K562 (cell line): ENCODE measurements around the gene ALG14. TPM values are rescaled to one million over a fixed set of nuclear protein-coding genes. Genes with fewer than 3 reads are reported as not detected.

Source experiments
- BRD9 ChIP-seq: fragments of 450-650 bp; IDR thresholded peaks from 2 replicates; pipeline ENCODE4 v1.6.1; 2018; ENCODE audit warnings: low read depth; ENCODE audit not compliant: partially characterized antibody
- CBX2 ChIP-seq: fragments of 200-600 bp; sonication (generic); IDR thresholded peaks from one replicate; pipeline ENCODE4 v1.6.1; 2012; ENCODE audit warnings: mild to moderate bottlenecking, low read length, inconsistent platforms; ENCODE audit not compliant: insufficient read depth, poor library complexity, severe bottlenecking
- DPF2 ChIP-seq: fragments of 450-650 bp; IDR thresholded peaks from 2 replicates; pipeline ENCODE4 v1.6.1; 2016
- ELF1 ChIP-seq: fragments of 200-800 bp; sonication (Bioruptor generic); IDR thresholded peaks from 2 replicates; pipeline ENCODE4 v1.6.1; 2016; ENCODE audit warnings: missing genetic modification characterization, missing compliant biosample characterization
- FOXK2 ChIP-seq, 2 experiments: fragments of 450-650 bp; IDR thresholded peaks in 1 of 2; conservative IDR thresholded peaks in 1 of 2; 2 replicates each; pipeline ENCODE4 v1.6.1; 2016; ENCODE audit warnings: low read depth in 2 of 2, mild to moderate bottlenecking in 1 of 2
- KAT7 ChIP-seq: sonication (generic); formaldehyde crosslinking; IDR thresholded peaks from 2 replicates; pipeline ENCODE4 v1.8.0; 2022; ENCODE audit warnings: missing genetic modification reagents, mild to moderate bottlenecking, borderline replicate concordance
- KLF16 ChIP-seq: IDR thresholded peaks from 2 replicates; pipeline ENCODE4 v1.6.1; 2016; ENCODE audit warnings: antibody characterized with exemption
- LARP7 ChIP-seq: fragments of 450-650 bp; IDR thresholded peaks from 2 replicates; pipeline ENCODE4 v1.6.1; 2016
- MTA1 ChIP-seq: fragments of 450-650 bp; IDR thresholded peaks from 2 replicates; pipeline ENCODE4 v1.6.1; 2017; ENCODE audit warnings: borderline replicate concordance
- NCOA4 ChIP-seq: fragments of 450-650 bp; IDR thresholded peaks from 2 replicates; pipeline ENCODE4 v1.6.1; 2018; ENCODE audit warnings: mild to moderate bottlenecking; ENCODE audit not compliant: partially characterized antibody
- PRMT5 ChIP-seq: sonication (generic); formaldehyde crosslinking; IDR thresholded peaks from 2 replicates; pipeline ENCODE4 v1.5.0; 2020; ENCODE audit warnings: missing genetic modification reagents
- PURB ChIP-seq: sonication (generic); formaldehyde crosslinking; IDR thresholded peaks from 2 replicates; pipeline ENCODE4 v1.9.0; 2021; ENCODE audit warnings: low read depth, mild to moderate bottlenecking, missing genetic modification reagents
- RAD51 ChIP-seq: fragments of 450-650 bp; IDR thresholded peaks from 2 replicates; pipeline ENCODE4 v1.7.1; 2016; ENCODE audit warnings: low read depth, mild to moderate bottlenecking, borderline replicate concordance
- RFX5 ChIP-seq: IDR thresholded peaks from 2 replicates; pipeline ENCODE4 v1.6.1; 2011; ENCODE audit warnings: low read depth, mild to moderate bottlenecking, improper control_type of control experiment, low read length
- SP1 ChIP-seq: sonication (generic); formaldehyde crosslinking; IDR thresholded peaks from 2 replicates; pipeline ENCODE4 v1.8.1; 2022; ENCODE audit warnings: mild to moderate bottlenecking, missing genetic modification reagents
- STAT5B ChIP-seq: fragments of 250-450 bp; sonication (Bioruptor Pico); IDR thresholded peaks from 2 replicates; pipeline ENCODE4 v1.8.0; 2021; ENCODE audit warnings: mild to moderate bottlenecking, inconsistent platforms
- TARDBP ChIP-seq: fragments of 450-650 bp; IDR thresholded peaks from 2 replicates; pipeline ENCODE4 v1.6.1; 2016
- TBL1XR1 ChIP-seq, 2 experiments: IDR thresholded peaks; 2 replicates each; pipeline ENCODE4 v1.6.1; 2012; ENCODE audit warnings: improper control_type of control experiment in 2 of 2, low read length in 2 of 2, mild to moderate bottlenecking in 1 of 2
- ZFP36 ChIP-seq: fragments of 150-350 bp; IDR thresholded peaks from 2 replicates; pipeline ENCODE4 v1.6.1; 2018; ENCODE audit warnings: low read length, low read depth; ENCODE audit not compliant: partially characterized antibody
- ZNF121 ChIP-seq: sonication (generic); formaldehyde crosslinking; conservative IDR thresholded peaks from 2 replicates; pipeline ENCODE4 v1.8.0; 2022; ENCODE audit warnings: missing genetic modification reagents
- ZNF146 ChIP-seq: IDR thresholded peaks from one replicate; pipeline ENCODE4 v1.6.1; 2018; ENCODE audit warnings: missing compliant biosample characterization; ENCODE audit not compliant: unreplicated experiment
- ZNF57 ChIP-seq: fragments of 450-650 bp; formaldehyde crosslinking; IDR thresholded peaks from 2 replicates; pipeline ENCODE4 v1.4.0; 2020; ENCODE audit warnings: mild to moderate bottlenecking, moderate library complexity
- ZNF589 ChIP-seq: fragments of 200-800 bp; sonication (Bioruptor generic); IDR thresholded peaks from 2 replicates; pipeline ENCODE4 v1.6.1; 2016; ENCODE audit warnings: low read depth, missing genetic modification characterization, missing compliant biosample characterization
- ZNF699 ChIP-seq: fragments of 250-450 bp; sonication (Bioruptor Pico); IDR thresholded peaks from 2 replicates; pipeline ENCODE4 v1.8.0; 2021; ENCODE audit warnings: mild to moderate bottlenecking, moderate library complexity; ENCODE audit not compliant: insufficient replicate concordance
- ZNF766 ChIP-seq: fragments of 200-800 bp; sonication (Bioruptor generic); conservative IDR thresholded peaks from 2 replicates; pipeline ENCODE4 v1.6.1; 2016; ENCODE audit warnings: missing genetic modification characterization, missing compliant biosample characterization
- polyA plus RNA-seq, 8 experiments: library from polyadenylated mRNA; depleted of rRNA in 4 of 8; stranded (reverse) in 5 of 8; unstranded in 3 of 8; fragments of >200 nt; fragmentation: Nextera tagmentation in 2 of 8; fragmentation: Illumina TruSeq in 1 of 8; extraction: Ambion mirVana in 2 of 8; extraction: Trizol in 1 of 8; gene quantifications; 2 replicates each; pipeline versions ENCODE4 v1.2.1 to v1.2.3, GENCODE V29; 2011 to 2014; ENCODE audit warnings: inconsistent platforms in 1 of 8, missing spikeins in 1 of 8
- total RNA-seq, 7 experiments: library from RNA; depleted of rRNA in 6 of 7; stranded (reverse); fragments of >200 nt in 6 of 7; fragmentation: Illumina TruSeq in 2 of 7; extraction: Trizol in 2 of 7; gene quantifications; 2 replicates each; pipeline versions ENCODE4 v1.2.1 to v1.2.3, GENCODE V29; 2011 to 2021; ENCODE audit warnings: low replicate concordance in 1 of 7
- TF ChIP-seq, protein P1 (sequence below): sonication (generic); formaldehyde crosslinking; IDR thresholded peaks from 2 replicates; pipeline ENCODE4 v1.8.0; 2022; ENCODE audit warnings: mild to moderate bottlenecking, missing genetic modification reagents
- TF ChIP-seq, protein P2 (sequence below): sonication (generic); formaldehyde crosslinking; IDR thresholded peaks from 2 replicates; pipeline ENCODE4 v1.8.0; 2022; ENCODE audit warnings: mild to moderate bottlenecking, low read depth, missing genetic modification reagents
- TF ChIP-seq, protein P3 (sequence below): sonication (generic); formaldehyde crosslinking; IDR thresholded peaks from 2 replicates; pipeline ENCODE4 v1.8.0; 2022; ENCODE audit warnings: missing genetic modification reagents, mild to moderate bottlenecking, moderate library complexity, borderline replicate concordance

ALG14 gene
- total and polyA plus RNA-seq, 9 of the 15 experiments (the other 6 are each of a cell fraction or from before 2014, with no cell fraction given), result 2.8 to 16.2 (median 4.9) TPM

- peak; percentile 73 to 81; a peak in 2 of 4 replicates for TF ChIP-seq TBL1XR1 (IDR thresholded peaks at IDR 0.05; ENCODE audit: low read length in 2 of 2)
- no peak for TF ChIP-seq PURB (CRISPR knock-in tag)
- peak; percentile 92 for TF ChIP-seq KLF16
- TF ChIP-seq ZNF766 (CRISPR knock-in tag), result no peak
- TF ChIP-seq RAD51, result no peak; the same call in 1 of the 2 replicates
- TF ChIP-seq LARP7, result no peak
- no peak for TF ChIP-seq ZFP36
- no peak for TF ChIP-seq RFX5
- TF ChIP-seq TARDBP, result no peak
- TF ChIP-seq STAT5B (CRISPR knock-in tag), result no peak
- TF ChIP-seq ZNF589 (CRISPR knock-in tag), result no peak
- TF ChIP-seq BRD9, result peak; percentile 53
- no peak for TF ChIP-seq ZNF57 (CRISPR knock-in tag)
- no peak for TF ChIP-seq MTA1
- no peak for TF ChIP-seq ELF1 (tag)
- TF ChIP-seq, protein P1, sequence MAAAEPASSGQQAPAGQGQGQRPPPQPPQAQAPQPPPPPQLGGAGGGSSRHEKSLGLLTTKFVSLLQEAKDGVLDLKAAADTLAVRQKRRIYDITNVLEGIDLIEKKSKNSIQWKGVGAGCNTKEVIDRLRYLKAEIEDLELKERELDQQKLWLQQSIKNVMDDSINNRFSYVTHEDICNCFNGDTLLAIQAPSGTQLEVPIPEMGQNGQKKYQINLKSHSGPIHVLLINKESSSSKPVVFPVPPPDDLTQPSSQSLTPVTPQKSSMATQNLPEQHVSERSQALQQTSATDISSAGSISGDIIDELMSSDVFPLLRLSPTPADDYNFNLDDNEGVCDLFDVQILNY (CRISPR knock-in tag), result no peak
- no peak for TF ChIP-seq ZNF146 (CRISPR knock-in tag)
- TF ChIP-seq, protein P2, sequence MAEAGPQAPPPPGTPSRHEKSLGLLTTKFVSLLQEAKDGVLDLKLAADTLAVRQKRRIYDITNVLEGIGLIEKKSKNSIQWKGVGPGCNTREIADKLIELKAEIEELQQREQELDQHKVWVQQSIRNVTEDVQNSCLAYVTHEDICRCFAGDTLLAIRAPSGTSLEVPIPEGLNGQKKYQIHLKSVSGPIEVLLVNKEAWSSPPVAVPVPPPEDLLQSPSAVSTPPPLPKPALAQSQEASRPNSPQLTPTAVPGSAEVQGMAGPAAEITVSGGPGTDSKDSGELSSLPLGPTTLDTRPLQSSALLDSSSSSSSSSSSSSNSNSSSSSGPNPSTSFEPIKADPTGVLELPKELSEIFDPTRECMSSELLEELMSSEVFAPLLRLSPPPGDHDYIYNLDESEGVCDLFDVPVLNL (CRISPR knock-in tag), result no peak
- TF ChIP-seq CBX2, result no peak
- no peak for TF ChIP-seq ZNF699 (CRISPR knock-in tag)
- TF ChIP-seq KAT7 (CRISPR knock-in tag), result no peak
- peak; percentile 92 for TF ChIP-seq DPF2
- no peak for TF ChIP-seq NCOA4
- TF ChIP-seq PRMT5, result no peak
- TF ChIP-seq SP1 (CRISPR knock-in tag), result no peak
- peak; percentile 30 to 42; a peak in 2 of 4 replicates for TF ChIP-seq FOXK2 (conservative IDR thresholded peaks at IDR 0.05 in 1 of 2, IDR thresholded peaks at IDR 0.05 in 1 of 2; ENCODE audit: low read depth in 2 of 2)
- TF ChIP-seq, protein P3, sequence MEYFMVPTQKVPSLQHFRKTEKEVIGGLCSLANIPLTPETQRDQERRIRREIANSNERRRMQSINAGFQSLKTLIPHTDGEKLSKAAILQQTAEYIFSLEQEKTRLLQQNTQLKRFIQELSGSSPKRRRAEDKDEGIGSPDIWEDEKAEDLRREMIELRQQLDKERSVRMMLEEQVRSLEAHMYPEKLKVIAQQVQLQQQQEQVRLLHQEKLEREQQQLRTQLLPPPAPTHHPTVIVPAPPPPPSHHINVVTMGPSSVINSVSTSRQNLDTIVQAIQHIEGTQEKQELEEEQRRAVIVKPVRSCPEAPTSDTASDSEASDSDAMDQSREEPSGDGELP (CRISPR knock-in tag), result no peak
- no peak for TF ChIP-seq ZNF121 (CRISPR knock-in tag)
Measured at GRCh38 chr1:95115708-95116137, 43.0 kb upstream of the ALG14 start (continued).
